T-helper 17 cell (primary cell): ENCODE data around the gene CXCR5. TPM values are rescaled to one million over a fixed set of nuclear protein-coding genes. Genes with fewer than 3 reads are reported as not detected.

Source experiments
- ATAC-seq: fragments of 150-1000 bp; cut with Tn5 transposase; 2 replicates; pipeline ENCODE4 v1.10.0; 2021; ENCODE audit warnings: mild to moderate bottlenecking, moderate library complexity
- DNase-seq, 3 donors: peaks; one replicate each; pipeline versions ENCODE4 v3.0.0 to v3.0.0-alpha.2; 2020 to 2021
- H3K9me3 ChIP-seq: one replicate; pipeline ENCODE4 v1.7.0; 2013; ENCODE audit warnings: low read length, mild to moderate bottlenecking; ENCODE audit not compliant: control insufficient read depth, poor library complexity, severe bottlenecking
- H3K27ac Mint-ChIP-seq: one replicate; pipeline ENCODE4 v1.8.0; 2022; ENCODE audit warnings: mild to moderate bottlenecking, moderate library complexity, mixed read lengths
- H3K27me3 Mint-ChIP-seq: one replicate; pipeline ENCODE4 v1.8.0; 2022; ENCODE audit warnings: mixed read lengths
- H3K36me3 Mint-ChIP-seq: one replicate; pipeline ENCODE4 v1.8.0; 2022; ENCODE audit warnings: low read depth, mixed read lengths
- H3K4me1 Mint-ChIP-seq: one replicate; pipeline ENCODE4 v1.8.0; 2022; ENCODE audit warnings: mild to moderate bottlenecking, mixed read lengths
- H3K4me3 Mint-ChIP-seq: one replicate; pipeline ENCODE4 v1.8.0; 2022; ENCODE audit warnings: mild to moderate bottlenecking, moderate library complexity, mixed read lengths
- total RNA-seq, 4 donors: library from RNA in 2 of 4; stranded (reverse) in 2 of 4; gene quantifications; one replicate each; pipeline ENCODE4 v1.2.3 and lab custom pipeline; 2022 to 2026

The CXCR5 gene
- total RNA-seq, 2 donors from 2014 or later: 11.1 to 15.0 TPM

GRCh38 chr11:118914987-118915386, 31.3 kb downstream of the CXCR5 start:
- peaks cover 70% of the 10 kb centered on the region for H3K4me1 Mint-ChIP-seq
- H3K4me3 Mint-ChIP-seq: peak overlapping the region; percentile 93
- H3K27ac Mint-ChIP-seq: peak overlapping the region; percentile 98
- H3K36me3 Mint-ChIP-seq: no peaks in the 10 kb centered on the region
- H3K9me3 ChIP-seq: no peaks in the 10 kb centered on the region
- no peaks in the 10 kb centered on the region for H3K27me3 Mint-ChIP-seq
- ATAC-seq (no peak), DNase-seq (no peak)

- no peaks in the 10 kb centered on the region for H3K9me3 ChIP-seq
- DNase-seq (no peak), ATAC-seq (no peak)
- no peaks in the 10 kb centered on the region for H3K36me3 Mint-ChIP-seq
- H3K27me3 Mint-ChIP-seq: no peaks in the 10 kb centered on the region
- peaks cover 74% of the 10 kb centered on the region for H3K4me1 Mint-ChIP-seq
- H3K27ac Mint-ChIP-seq: peak overlapping the region; percentile 98
- peak overlapping the region; percentile 93 for H3K4me3 Mint-ChIP-seq
Measured at GRCh38 chr11:118915396-118915795, 31.7 kb downstream of the CXCR5 start.

GRCh38 chr11:118915941-118916841, 32.5 kb downstream of the CXCR5 start:
- DNase-seq (no peak), ATAC-seq (no peak)
- Mint-ChIP-seq H3K27me3 (no peaks in the 10 kb centered on the region), H3K27ac (peak overlapping the region; percentile 98), H3K4me1 (peaks cover 79% of the 10 kb centered on the region), H3K4me3 (peak overlapping the region; percentile 76), H3K36me3 (peaks cover 3% of the 10 kb centered on the region)
- no peaks in the 10 kb centered on the region for H3K9me3 ChIP-seq

- Mint-ChIP-seq H3K27ac (peak overlapping the region; percentile 98), H3K36me3 (peaks cover 3% of the 10 kb centered on the region), H3K4me1 (peaks cover 76% of the 10 kb centered on the region), H3K27me3 (no peaks in the 10 kb centered on the region), H3K4me3 (peak overlapping the region; percentile 79)
- ATAC-seq (no peak), DNase-seq (no peak)
- H3K9me3 ChIP-seq: no peaks in the 10 kb centered on the region
Measured at GRCh38 chr11:118916842-118917388, 33.2 kb downstream of the CXCR5 start.

GRCh38 chr11:118917481-118918127, 33.9 kb downstream of the CXCR5 start:
- peaks cover 69% of the 10 kb centered on the region for H3K4me1 Mint-ChIP-seq
- H3K36me3 Mint-ChIP-seq: peaks cover 3% of the 10 kb centered on the region
- DNase-seq (peak in 2 of 3 donors; percentile 43 to 54), ATAC-seq (peak; percentile 55)
- H3K27me3 Mint-ChIP-seq: no peaks in the 10 kb centered on the region
- H3K27ac Mint-ChIP-seq: peak overlapping the region; percentile 98
- H3K4me3 Mint-ChIP-seq: peak overlapping the region; percentile 79
- H3K9me3 ChIP-seq: no peaks in the 10 kb centered on the region

GRCh38 chr11:118918128-118918685, 34.5 kb downstream of the CXCR5 start:
- Mint-ChIP-seq H3K4me1 (peaks cover 69% of the 10 kb centered on the region), H3K27me3 (no peaks in the 10 kb centered on the region), H3K36me3 (peaks cover 3% of the 10 kb centered on the region), H3K4me3 (peak overlapping the region; percentile 79), H3K27ac (peak overlapping the region; percentile 98)
- DNase-seq (no peak), ATAC-seq (no peak)
- H3K9me3 ChIP-seq: no peaks in the 10 kb centered on the region

- no peak for ATAC-seq
- peaks cover 72% of the 10 kb centered on the region for H3K4me1 Mint-ChIP-seq
- H3K27me3 Mint-ChIP-seq: no peaks in the 10 kb centered on the region
- H3K4me3 Mint-ChIP-seq: peak overlapping the region; percentile 79
- peak overlapping the region; percentile 98 for H3K27ac Mint-ChIP-seq
- H3K9me3 ChIP-seq: no peaks in the 10 kb centered on the region
- H3K36me3 Mint-ChIP-seq: peaks cover 4% of the 10 kb centered on the region
- DNase-seq: no peak
Measured at GRCh38 chr11:118918686-118919280, 35.1 kb downstream of the CXCR5 start.

- Mint-ChIP-seq H3K4me3 (peak overlapping the region; percentile 79), H3K27ac (peak overlapping the region; percentile 98), H3K4me1 (peaks cover 59% of the 10 kb centered on the region), H3K36me3 (peaks cover 11% of the 10 kb centered on the region), H3K27me3 (no peaks in the 10 kb centered on the region)
- DNase-seq (no peak), ATAC-seq (no peak)
- no peaks in the 10 kb centered on the region for H3K9me3 ChIP-seq
Measured at GRCh38 chr11:118921121-118921928, 37.6 kb downstream of the CXCR5 start.

GRCh38 chr11:118921929-118922744, 38.4 kb downstream of the CXCR5 start:
- no peaks in the 10 kb centered on the region for H3K9me3 ChIP-seq
- no peaks in the 10 kb centered on the region for H3K27me3 Mint-ChIP-seq
- no peak for DNase-seq
- H3K27ac Mint-ChIP-seq: peak overlapping the region; percentile 98
- ATAC-seq: no peak
- H3K4me3 Mint-ChIP-seq: peak overlapping the region; percentile 79
- H3K36me3 Mint-ChIP-seq: peaks cover 11% of the 10 kb centered on the region
- peaks cover 59% of the 10 kb centered on the region for H3K4me1 Mint-ChIP-seq

- no peaks in the 10 kb centered on the region for H3K9me3 ChIP-seq
- Mint-ChIP-seq H3K4me3 (peak overlapping the region; percentile 79), H3K4me1 (peaks cover 59% of the 10 kb centered on the region), H3K27me3 (no peaks in the 10 kb centered on the region), H3K27ac (peak overlapping the region; percentile 92), H3K36me3 (peaks cover 11% of the 10 kb centered on the region)
- DNase-seq: no peak
- ATAC-seq: no peak
Measured at GRCh38 chr11:118922745-118923627, 39.3 kb downstream of the CXCR5 start.
